Activated T-helper 1 cell treated with anti-CD3 and anti-CD28 coated beads, Interleukin-2, amount 50 U/mL, for 16 hours (primary cell): Measurements from ENCODE around the gene OCLN.
"Not testable (repeated sequence)": the region's sequence is repeated elsewhere in the genome, so short reads cannot be mapped to it uniquely, and the experiment has no call there.

Source experiments
- DNase-seq, 2 donors: peaks; one replicate each; pipeline ENCODE4 v3.0.0-alpha.2; 2020; ENCODE audit warnings: low read depth in 1 of 2, low spot score in 1 of 2

The OCLN gene

GRCh38 chr5:69489246-69489645, 3.3 kb upstream of the OCLN start:
- DNase-seq, result no peak

GRCh38 chr5:69491027-69491426, 1.6 kb upstream of the OCLN start:
- no peak for DNase-seq

- no peak for DNase-seq
Measured at GRCh38 chr5:69491838-69492390, 676 bp upstream of the OCLN start.

- no peak for DNase-seq
Measured at GRCh38 chr5:69492923-69493395, 369 bp downstream of the OCLN start.

GRCh38 chr5:69493396-69494133, 975 bp downstream of the OCLN start:
- DNase-seq, result no peak

- DNase-seq, result no peak
Measured at GRCh38 chr5:69494452-69494851, 1.9 kb downstream of the OCLN start.

GRCh38 chr5:69497006-69497520, 4.5 kb downstream of the OCLN start:
- DNase-seq, result no peak

- DNase-seq, result no peak
Measured at GRCh38 chr5:69498384-69498783, 5.8 kb downstream of the OCLN start.

GRCh38 chr5:69502367-69502766, 9.8 kb downstream of the OCLN start:
- no peak for DNase-seq

GRCh38 chr5:69502767-69503488, 10.3 kb downstream of the OCLN start:
- DNase-seq, result no peak

GRCh38 chr5:69504036-69504435, 11.4 kb downstream of the OCLN start:
- no peak for DNase-seq

GRCh38 chr5:69505306-69505705, 12.7 kb downstream of the OCLN start:
- no peak for DNase-seq

GRCh38 chr5:69509212-69509611, 16.6 kb downstream of the OCLN start:
- DNase-seq, result no peak

GRCh38 chr5:69510694-69511093, 18.1 kb downstream of the OCLN start:
- DNase-seq, result no peak

- no peak for DNase-seq
Measured at GRCh38 chr5:69512740-69513260, 20.2 kb downstream of the OCLN start.

- DNase-seq, result not testable (repeated sequence)
Measured at GRCh38 chr5:69515570-69515969, 23.0 kb downstream of the OCLN start.

- DNase-seq, result no peak
Measured at GRCh38 chr5:69516769-69517168, 24.2 kb downstream of the OCLN start.

- DNase-seq, result no peak
Measured at GRCh38 chr5:69517763-69518212, 25.2 kb downstream of the OCLN start.

- no peak for DNase-seq
Measured at GRCh38 chr5:69519285-69519684, 26.7 kb downstream of the OCLN start.

GRCh38 chr5:69522035-69522434, 29.4 kb downstream of the OCLN start:
- no peak for DNase-seq

- DNase-seq, result no peak
Measured at GRCh38 chr5:69525490-69525889, 32.9 kb downstream of the OCLN start.

GRCh38 chr5:69526660-69527059, 34.1 kb downstream of the OCLN start:
- no peak for DNase-seq
